IMR-90 (cell line): ENCODE data around the gene TEKT5. TPM values are rescaled to one million over a fixed set of nuclear protein-coding genes. Genes with fewer than 3 reads are reported as not detected.

ENCODE experiments used
- ATAC-seq: fragments of 200-7000 bp; cut with Tn5 transposase; 2 replicates; pipeline ENCODE4 v1.9.1; 2020; ENCODE audit warnings: low read depth, mild to moderate bottlenecking, moderate library complexity
- BruUV-seq: library from RNA; stranded (reverse); fragments of 400-500 nt; replicated peaks from 2 replicates; lab custom pipeline; 2021; lab: Mats Ljungman, UMichigan
- CTCF ChIA-PET: fragments of 300-600 bp; formaldehyde crosslinking; extraction: SDS; loops from one replicate; lab custom pipeline; 2021; ENCODE audit warnings: antibody characterized with exemption; lab: Yijun Ruan, JAX
- POLR2A ChIA-PET: fragments of 300-600 bp; sonication (Branson Sonifier 250); formaldehyde crosslinking; loops from one replicate; lab custom pipeline; 2022; ENCODE audit warnings: antibody characterized with exemption; ENCODE audit not compliant: unreplicated experiment; lab: Charles Lee
- DNase-seq: peaks from one replicate; pipeline ENCODE4 v3.0.0; 2013
- H2AFZ ChIP-seq: replicated peaks from 2 replicates; pipeline ENCODE3; 2013; ENCODE audit warnings: low read length, mild to moderate bottlenecking; ENCODE audit not compliant: poor library complexity
- H2AK5ac ChIP-seq: 2 replicates; pipeline ENCODE4 v1.6.1; 2013; ENCODE audit warnings: low read depth, low read length, inconsistent platforms
- H2AK9ac ChIP-seq: replicated peaks from 2 replicates; pipeline ENCODE3; 2013; ENCODE audit warnings: mild to moderate bottlenecking, low read depth, low read length, moderate library complexity; ENCODE audit not compliant: poor library complexity
- H2BK120ac ChIP-seq: 2 replicates; pipeline ENCODE4 v1.6.1; 2013; ENCODE audit warnings: low read depth, low read length, inconsistent platforms
- H2BK15ac ChIP-seq: 3 replicates; pipeline ENCODE4 v1.6.1; 2013; ENCODE audit warnings: low read depth, low read length, inconsistent platforms
- H2BK20ac ChIP-seq: 2 replicates; pipeline ENCODE4 v1.6.1; 2013; ENCODE audit warnings: low read depth, mild to moderate bottlenecking, inconsistent platforms, low read length, moderate library complexity
- H2BK5ac ChIP-seq: 2 replicates; pipeline ENCODE4 v1.6.1; 2013; ENCODE audit warnings: mild to moderate bottlenecking, low read depth, low read length, inconsistent platforms; ENCODE audit not compliant: poor library complexity, severe bottlenecking
- H3K14ac ChIP-seq: replicated peaks from 2 replicates; pipeline ENCODE4 v1.6.1; 2013; ENCODE audit warnings: low read depth, low read length, inconsistent platforms
- H3K18ac ChIP-seq: 2 replicates; pipeline ENCODE4 v1.6.1; 2013; ENCODE audit warnings: low read depth, low read length, control low read depth
- H3K23ac ChIP-seq: 2 replicates; pipeline ENCODE4 v1.6.1; 2013; ENCODE audit warnings: low read depth, low read length, inconsistent platforms
- H3K27ac ChIP-seq: 2 replicates; pipeline ENCODE4 v1.5.1; 2013; ENCODE audit warnings: mild to moderate bottlenecking, control low read depth, low read length; ENCODE audit not compliant: insufficient read depth
- H3K27me3 ChIP-seq: 2 replicates; pipeline ENCODE4 v1.6.1; 2013; ENCODE audit warnings: low read length; ENCODE audit not compliant: control insufficient read depth, insufficient read depth
- H3K36me3 ChIP-seq: 2 replicates; pipeline ENCODE4 v1.6.1; 2013; ENCODE audit warnings: low read length, mixed read lengths; ENCODE audit not compliant: control insufficient read depth, insufficient read depth
- H3K4ac ChIP-seq: 2 replicates; pipeline ENCODE4 v1.6.1; 2013; ENCODE audit warnings: low read depth, low read length, inconsistent platforms
- H3K4me1 ChIP-seq: 2 replicates; pipeline ENCODE4 v1.6.1; 2013; ENCODE audit warnings: low read length, mixed read lengths; ENCODE audit not compliant: control insufficient read depth, insufficient read depth
- H3K4me2 ChIP-seq: 2 replicates; pipeline ENCODE4 v1.6.1; 2013; ENCODE audit warnings: low read depth, mild to moderate bottlenecking, control low read depth, low read length, moderate library complexity
- H3K4me3 ChIP-seq: 2 replicates; pipeline ENCODE4 v1.5.1; 2013; ENCODE audit warnings: low read depth, mild to moderate bottlenecking, control low read depth, low read length, moderate library complexity; ENCODE audit not compliant: insufficient read depth
- H3K56ac ChIP-seq: 2 replicates; pipeline ENCODE4 v1.6.1; 2013; ENCODE audit warnings: low read length, inconsistent platforms; ENCODE audit not compliant: insufficient read depth; ENCODE audit errors: extremely low read depth
- H3K79me1 ChIP-seq, 2 experiments: 2 replicates each; pipeline ENCODE4 v1.6.1; 2013; ENCODE audit warnings: low read length in 2 of 2, inconsistent platforms in 1 of 2, low read depth in 1 of 2
- H3K9ac ChIP-seq: 2 replicates; pipeline ENCODE4 v1.6.1; 2013; ENCODE audit warnings: low read depth, low read length, control low read depth
- H3K9me1 ChIP-seq: 2 replicates; pipeline ENCODE4 v1.6.1; 2013; ENCODE audit warnings: low read length, inconsistent platforms; ENCODE audit not compliant: insufficient read depth
- H3K9me3 ChIP-seq: 2 replicates; pipeline ENCODE4 v1.6.1; 2013; ENCODE audit warnings: low read length; ENCODE audit not compliant: control insufficient read depth, insufficient read depth
- H4K20me1 ChIP-seq: 2 replicates; pipeline ENCODE4 v1.6.1; 2013; ENCODE audit warnings: low read length, inconsistent platforms; ENCODE audit not compliant: insufficient read depth
- H4K5ac ChIP-seq: 2 replicates; pipeline ENCODE4 v1.6.1; 2013; ENCODE audit warnings: mild to moderate bottlenecking, low read depth, low read length, control low read depth
- H4K8ac ChIP-seq, 2 experiments: 2 replicates each; pipeline ENCODE4 v1.6.1; 2013; ENCODE audit warnings: low read depth in 2 of 2, low read length in 2 of 2, control low read depth in 1 of 2, inconsistent platforms in 1 of 2
- H4K91ac ChIP-seq: 2 replicates; pipeline ENCODE4 v1.6.1; 2013; ENCODE audit warnings: low read depth, low read length, inconsistent platforms; ENCODE audit not compliant: insufficient read depth
- CEBPB ChIP-seq: IDR thresholded peaks from 2 replicates; pipeline ENCODE4 v1.6.1; 2012; ENCODE audit warnings: low read depth, low read length, improper control_type of control experiment
- RCOR1 ChIP-seq: IDR thresholded peaks from 2 replicates; pipeline ENCODE4 v1.6.1; 2012; ENCODE audit warnings: mild to moderate bottlenecking, low read length, improper control_type of control experiment; ENCODE audit not compliant: insufficient replicate concordance
- WGBS, 2 experiments: methylation state at CpG; one replicate each; pipeline versions ENCODE4 v1.1.5 to v1.1.7; 2013; ENCODE audit warnings: missing lambda C conversion rate in 2 of 2; ENCODE audit not compliant: insufficient read length in 1 of 2; ENCODE audit errors: extremely low coverage in 2 of 2; 5-methylcytosine and 5-hydroxymethylcytosine counted together
- dilution Hi-C: fragments of 300-500 bp; cut with HindIII; formaldehyde crosslinking; loops from one replicate; pipeline ENCODE4 v1.14.3; 2018; ENCODE audit warnings: low sequenced_read_pairs; ENCODE audit not compliant: unreplicated experiment
- in situ Hi-C: fragments of 300-500 bp; cut with MboI; formaldehyde crosslinking; loops from 3 replicates; pipeline ENCODE4 v1.14.3; 2019; ENCODE audit warnings: low sequenced_read_pairs, inconsistent platforms, mixed read lengths
- intact Hi-C: fragments of 100-400 bp; cut with micrococcal nuclease; formaldehyde crosslinking; loops from 2 replicates; pipeline ENCODE4 v1.10.0; 2022
- polyA plus RNA-seq, 3 experiments: library from polyadenylated mRNA; depleted of rRNA; stranded (reverse); fragments of >200 nt; gene quantifications; 2 replicates each; pipeline ENCODE4 v1.2.3, GENCODE V29; 2012; ENCODE audit warnings: low replicate concordance in 1 of 3
- total RNA-seq: library from RNA; depleted of rRNA; stranded (reverse); fragments of >200 nt; gene quantifications from 2 replicates; pipeline ENCODE4 v1.2.3, GENCODE V29; 2012

Gene TEKT5
- total and polyA plus RNA-seq, 2 of the 4 experiments (the other 2 are of a cell fraction), result 0.17 TPM; not detected in 1

GRCh38 chr16:10581507-10581906 lies 113.2 kb downstream of the TEKT5 start:
- Histone ChIP-seq H3K23ac (no peak overlapping the region), H3K36me3 (no peaks in the 10 kb centered on the region), H2AK9ac (peak overlapping the region; percentile 86), H3K56ac (no peak overlapping the region), H3K4ac (peak overlapping the region; percentile 52), H2BK120ac (no peak overlapping the region), H3K9me1 (peaks cover 18% of the 10 kb centered on the region; the same call in 1 of the 2 replicates), H3K18ac (no peak overlapping the region), H3K4me1 (peaks cover 24% of the 10 kb centered on the region), H3K9ac (no peak overlapping the region), H2AFZ (peak overlapping the region; percentile 97), H4K91ac (no peak overlapping the region), H3K79me1 (peaks cover 9 to 31% of the 10 kb centered on the region in 2 experiments; a peak in 3 of 4 replicates), H3K9me3 (no peaks in the 10 kb centered on the region), H2AK5ac (peak overlapping the region; percentile 58; the same call in 1 of the 2 replicates), H2BK5ac (no peak overlapping the region), H4K20me1 (peaks cover 4% of the 10 kb centered on the region; the same call in 1 of the 2 replicates), H2BK15ac (no peak overlapping the region), H3K14ac (no peak overlapping the region), H3K4me3 (no peak overlapping the region), H2BK20ac (no peak overlapping the region), H3K4me2 (no peak overlapping the region), H4K5ac (no peak overlapping the region), H4K8ac (peak overlapping the region; percentile 66 to 86; a peak in 2 of 4 replicates), H3K27ac (no peak overlapping the region), H3K27me3 (no peaks in the 10 kb centered on the region)
- ChIA-PET CTCF (no interaction called here), POLR2A (no interaction called here)
- DNase-seq (peak; percentile 29), ATAC-seq (no peak)
- in situ Hi-C loops (no loop called here), dilution Hi-C loops (no loop called here), intact Hi-C loops (no loop called here)
- no CpG with 5 or more reads among the region's 2 CpGs for WGBS, 2 experiments
- no peak for TF ChIP-seq RCOR1
- TF ChIP-seq CEBPB, result peak; percentile 88
- BruUV-seq, result no TSS peak
